ENCODE results near the gene SPATA45.

DNA sequence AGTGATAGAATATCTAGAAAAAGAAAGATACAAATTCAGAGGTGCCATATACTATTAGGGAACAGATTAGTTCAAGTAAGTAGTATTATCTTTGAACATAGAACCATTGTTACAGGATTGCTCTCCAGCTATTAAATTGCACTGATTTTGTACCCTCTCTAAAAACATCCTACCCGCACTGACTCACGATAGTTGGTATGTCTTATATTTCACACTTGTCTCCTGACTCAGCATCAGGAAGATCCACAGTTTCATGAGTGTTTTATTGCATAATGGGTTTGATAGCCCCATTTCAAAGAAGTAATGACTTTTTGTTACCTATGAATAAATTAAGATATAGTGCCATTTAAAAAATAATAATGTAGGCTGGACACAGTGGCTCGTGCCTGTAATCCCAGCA is 49.8 kb downstream of the SPATA45 start:
- TF ChIP-seq, protein P1, sequence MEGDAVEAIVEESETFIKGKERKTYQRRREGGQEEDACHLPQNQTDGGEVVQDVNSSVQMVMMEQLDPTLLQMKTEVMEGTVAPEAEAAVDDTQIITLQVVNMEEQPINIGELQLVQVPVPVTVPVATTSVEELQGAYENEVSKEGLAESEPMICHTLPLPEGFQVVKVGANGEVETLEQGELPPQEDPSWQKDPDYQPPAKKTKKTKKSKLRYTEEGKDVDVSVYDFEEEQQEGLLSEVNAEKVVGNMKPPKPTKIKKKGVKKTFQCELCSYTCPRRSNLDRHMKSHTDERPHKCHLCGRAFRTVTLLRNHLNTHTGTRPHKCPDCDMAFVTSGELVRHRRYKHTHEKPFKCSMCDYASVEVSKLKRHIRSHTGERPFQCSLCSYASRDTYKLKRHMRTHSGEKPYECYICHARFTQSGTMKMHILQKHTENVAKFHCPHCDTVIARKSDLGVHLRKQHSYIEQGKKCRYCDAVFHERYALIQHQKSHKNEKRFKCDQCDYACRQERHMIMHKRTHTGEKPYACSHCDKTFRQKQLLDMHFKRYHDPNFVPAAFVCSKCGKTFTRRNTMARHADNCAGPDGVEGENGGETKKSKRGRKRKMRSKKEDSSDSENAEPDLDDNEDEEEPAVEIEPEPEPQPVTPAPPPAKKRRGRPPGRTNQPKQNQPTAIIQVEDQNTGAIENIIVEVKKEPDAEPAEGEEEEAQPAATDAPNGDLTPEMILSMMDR (IDR thresholded peaks at IDR 0.05; ENCODE audit: low read depth, low read length): no peak
- TF ChIP-seq EZH2phosphoT487 (IDR thresholded peaks at IDR 0.05; ENCODE audit: low read depth): no peak
